ENCODE data around the gene CXorf58.

DNA sequence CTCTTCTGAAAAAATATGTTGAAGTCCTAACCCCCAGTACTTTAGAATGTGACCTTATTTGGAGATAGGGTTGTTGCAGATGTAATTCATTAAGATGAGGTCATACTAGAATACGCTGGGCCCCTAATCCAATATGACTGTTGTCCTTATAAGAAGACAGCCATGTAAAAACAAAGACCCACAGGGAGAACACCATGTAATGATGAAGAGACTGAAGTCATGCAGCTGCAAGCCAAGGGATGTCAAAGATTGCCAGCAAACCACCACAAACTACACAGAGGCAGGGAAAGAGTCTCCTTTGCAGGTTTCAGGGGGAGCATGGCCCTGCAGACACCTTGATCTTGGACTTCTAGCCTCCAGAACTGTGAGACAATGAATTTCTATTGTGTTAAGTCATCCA lies 37.4 kb downstream of the CXorf58 start:
- TF ChIP-seq, protein P1, sequence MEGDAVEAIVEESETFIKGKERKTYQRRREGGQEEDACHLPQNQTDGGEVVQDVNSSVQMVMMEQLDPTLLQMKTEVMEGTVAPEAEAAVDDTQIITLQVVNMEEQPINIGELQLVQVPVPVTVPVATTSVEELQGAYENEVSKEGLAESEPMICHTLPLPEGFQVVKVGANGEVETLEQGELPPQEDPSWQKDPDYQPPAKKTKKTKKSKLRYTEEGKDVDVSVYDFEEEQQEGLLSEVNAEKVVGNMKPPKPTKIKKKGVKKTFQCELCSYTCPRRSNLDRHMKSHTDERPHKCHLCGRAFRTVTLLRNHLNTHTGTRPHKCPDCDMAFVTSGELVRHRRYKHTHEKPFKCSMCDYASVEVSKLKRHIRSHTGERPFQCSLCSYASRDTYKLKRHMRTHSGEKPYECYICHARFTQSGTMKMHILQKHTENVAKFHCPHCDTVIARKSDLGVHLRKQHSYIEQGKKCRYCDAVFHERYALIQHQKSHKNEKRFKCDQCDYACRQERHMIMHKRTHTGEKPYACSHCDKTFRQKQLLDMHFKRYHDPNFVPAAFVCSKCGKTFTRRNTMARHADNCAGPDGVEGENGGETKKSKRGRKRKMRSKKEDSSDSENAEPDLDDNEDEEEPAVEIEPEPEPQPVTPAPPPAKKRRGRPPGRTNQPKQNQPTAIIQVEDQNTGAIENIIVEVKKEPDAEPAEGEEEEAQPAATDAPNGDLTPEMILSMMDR (IDR thresholded peaks at IDR 0.05 in 8 of 11, conservative IDR thresholded peaks at IDR 0.05 in 3 of 11) = no peak
- no peak for TF ChIP-seq POLR2A (IDR thresholded peaks at IDR 0.05)

Measured in spleen (tissue), 7 donors.